Ishikawa (cell line): Measurements from ENCODE around the gene ELF1.

ENCODE experiments used
- EP300 ChIP-seq: IDR thresholded peaks from 2 replicates; pipeline ENCODE4 v1.6.1; 2012; ENCODE audit warnings: borderline replicate concordance
- FOXM1 ChIP-seq: IDR thresholded peaks from 2 replicates; pipeline ENCODE4 v1.6.1; 2012; ENCODE audit warnings: low read depth, borderline replicate concordance
- MAX ChIP-seq: IDR thresholded peaks from 2 replicates; pipeline ENCODE4 v1.6.1; 2012
- NFIC ChIP-seq: IDR thresholded peaks from 2 replicates; pipeline ENCODE4 v1.6.1; 2012
- RAD21 ChIP-seq: IDR thresholded peaks from 2 replicates; pipeline ENCODE4 v1.6.1; 2012; ENCODE audit warnings: low read depth
- REST ChIP-seq: IDR thresholded peaks from 2 replicates; pipeline ENCODE4 v1.6.1; 2012; ENCODE audit warnings: low read depth, mild to moderate bottlenecking
- TCF12 ChIP-seq: IDR thresholded peaks from 2 replicates; pipeline ENCODE4 v1.6.1; 2012; ENCODE audit warnings: low read depth
- YY1 ChIP-seq: IDR thresholded peaks from 2 replicates; pipeline ENCODE4 v1.6.1; 2012; ENCODE audit warnings: low read depth

GRCh38 chr13:41034881-41035280 lies 15.8 kb upstream of the ELF1 start:
- TF ChIP-seq FOXM1 (no peak), MAX (no peak), YY1 (no peak), REST (no peak), RAD21 (no peak), EP300 (no peak), NFIC (no peak), TCF12 (no peak)
